HG02973 (cell line): ENCODE results near the gene TTN.
"Not testable (repeated sequence)": the region's sequence is repeated elsewhere in the genome, so short reads cannot be mapped to it uniquely, and the experiment has no call there.

Experiments used
- ATAC-seq: cut with Tn5 transposase; IDR thresholded peaks from one replicate; pipeline ENCODE4 v1.9.1; 2021; ENCODE audit warnings: moderate library complexity; ENCODE audit not compliant: unreplicated experiment

The TTN gene

DNA sequence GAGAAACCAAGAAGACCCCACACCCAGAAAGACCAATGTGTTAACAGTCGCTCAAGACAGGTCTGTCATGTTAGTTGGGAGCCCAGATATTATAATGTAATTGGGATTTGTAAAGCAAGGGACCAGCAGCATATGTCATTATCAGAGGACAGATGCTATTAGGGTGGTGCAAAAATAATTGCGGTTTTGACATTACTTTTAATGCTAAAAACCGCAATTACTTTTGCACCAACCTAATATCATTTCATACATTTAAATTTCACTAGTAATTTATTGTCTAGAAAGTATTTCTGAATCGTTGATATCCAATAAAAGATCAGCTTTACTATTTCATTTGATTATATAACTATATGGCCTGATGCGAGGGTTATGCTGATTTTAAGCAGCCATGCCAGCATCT lies 131.2 kb downstream of the TTN start:
- ATAC-seq = no peak

GRCh38 chr2:178674122-178674521 lies 133.1 kb downstream of the TTN start:
- ATAC-seq = no peak

- ATAC-seq = no peak
These were observed 140.8 kb downstream of the TTN start for GRCh38 chr2:178666458-178666857.

- ATAC-seq = not testable (repeated sequence)
These were observed 148.7 kb downstream of the TTN start for GRCh38 chr2:178658480-178658879.

GRCh38 chr2:178650554-178650953 lies 156.7 kb downstream of the TTN start:
- no peak for ATAC-seq

DNA sequence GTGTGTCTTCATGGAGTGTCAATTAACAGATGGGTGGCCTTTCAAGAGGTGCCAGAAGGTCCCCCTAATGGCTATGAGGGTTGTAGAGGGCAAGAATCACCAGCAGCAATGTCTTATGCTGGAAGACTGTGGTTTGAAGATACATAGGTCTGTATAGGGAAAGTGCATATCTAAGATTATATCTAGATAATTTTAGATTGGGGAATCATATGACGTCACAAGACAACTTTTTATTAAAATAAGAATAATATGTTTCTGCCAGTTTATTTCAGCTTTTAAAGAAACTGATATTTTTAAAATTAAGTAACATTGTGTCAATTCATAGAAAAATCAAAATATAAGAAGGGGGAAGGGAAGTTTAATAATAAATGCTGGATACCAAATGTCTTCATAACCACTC lies 162.3 kb downstream of the TTN start:
- ATAC-seq = no peak

- no peak for ATAC-seq
These were observed 165.7 kb downstream of the TTN start for GRCh38 chr2:178641498-178641897.

GRCh38 chr2:178635897-178636296 lies 171.3 kb downstream of the TTN start:
- ATAC-seq = no peak

DNA sequence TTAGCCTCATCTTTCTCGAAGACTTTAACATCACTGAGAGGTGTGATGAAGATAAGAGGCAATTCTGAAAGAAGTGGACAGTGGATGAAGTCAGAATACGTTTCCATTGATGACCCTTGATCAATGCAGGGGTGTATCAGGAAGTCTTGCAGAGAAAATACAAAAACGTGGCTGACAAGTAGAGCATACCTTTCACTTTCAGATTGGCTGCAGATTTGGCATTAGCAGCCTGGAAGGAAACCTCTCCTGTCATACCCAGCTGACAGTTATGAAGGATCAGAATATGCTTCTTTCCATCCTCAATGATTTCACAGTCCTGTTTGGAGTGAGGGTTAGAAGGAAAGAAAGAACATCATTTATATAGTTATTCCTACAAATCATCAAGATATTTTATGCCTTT lies 174.5 kb downstream of the TTN start:
- ATAC-seq = no peak

DNA sequence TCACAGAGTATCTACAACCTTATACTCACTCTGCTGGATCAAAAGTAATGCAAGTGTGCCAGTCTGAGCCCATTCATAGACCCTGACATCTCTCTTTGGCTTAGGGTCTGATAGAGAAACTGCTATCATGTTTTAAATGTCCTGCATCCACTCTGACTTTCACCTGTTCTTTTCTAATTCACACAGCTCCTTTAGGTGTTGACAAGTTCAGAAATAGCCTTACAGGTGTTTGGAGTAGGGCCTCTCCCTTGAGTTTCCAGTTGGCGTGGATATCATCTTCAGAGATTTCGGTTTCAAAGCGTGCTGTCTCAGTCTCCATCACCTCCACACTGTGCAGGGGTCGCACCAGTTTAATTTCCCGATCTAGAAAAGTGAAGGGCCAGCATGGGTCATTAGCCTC lies 176.6 kb downstream of the TTN start:
- no peak for ATAC-seq

DNA sequence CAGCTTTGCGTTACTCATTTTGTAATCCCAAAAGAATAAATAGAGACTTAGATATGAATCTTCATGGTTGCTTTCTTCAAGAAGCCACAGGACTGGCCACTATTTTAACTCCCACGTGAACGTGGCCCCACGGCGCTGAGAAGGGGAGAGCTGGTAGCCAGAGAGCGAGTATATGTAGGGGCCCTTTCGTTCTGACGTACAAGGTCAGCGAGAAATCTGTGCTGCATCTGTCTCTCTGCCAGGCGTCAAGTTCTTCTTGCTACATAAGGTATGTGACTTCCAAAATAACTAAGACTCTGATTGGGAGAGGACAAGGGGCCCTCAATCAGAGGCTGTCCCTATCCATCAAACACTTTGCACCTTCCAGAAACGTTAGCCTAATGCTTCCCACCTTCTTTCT lies 177.8 kb downstream of the TTN start:
- no peak for ATAC-seq

GRCh38 chr2:178628605-178629004 lies 178.6 kb downstream of the TTN start:
- no peak for ATAC-seq

- no peak for ATAC-seq
These were observed 179.8 kb downstream of the TTN start for GRCh38 chr2:178627401-178627800.

DNA sequence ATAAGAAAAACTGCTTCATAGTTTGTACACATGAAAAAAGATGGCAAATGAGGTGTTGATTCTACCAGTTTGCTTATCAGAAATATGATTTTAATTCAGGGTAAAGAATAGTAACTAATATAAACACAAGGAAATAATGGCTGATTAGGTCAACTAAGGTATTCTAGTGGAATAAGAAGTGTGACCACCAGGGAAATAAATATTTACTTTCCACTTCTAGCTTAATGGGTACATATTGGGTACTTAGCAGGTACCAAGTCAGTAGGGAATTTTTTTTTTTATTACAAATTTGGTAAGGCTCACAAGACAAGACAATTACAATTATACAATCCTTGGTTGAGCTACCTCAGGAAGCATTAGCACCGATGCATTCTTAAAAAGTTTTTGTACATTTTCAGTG lies 191.3 kb downstream of the TTN start:
- no peak for ATAC-seq

DNA sequence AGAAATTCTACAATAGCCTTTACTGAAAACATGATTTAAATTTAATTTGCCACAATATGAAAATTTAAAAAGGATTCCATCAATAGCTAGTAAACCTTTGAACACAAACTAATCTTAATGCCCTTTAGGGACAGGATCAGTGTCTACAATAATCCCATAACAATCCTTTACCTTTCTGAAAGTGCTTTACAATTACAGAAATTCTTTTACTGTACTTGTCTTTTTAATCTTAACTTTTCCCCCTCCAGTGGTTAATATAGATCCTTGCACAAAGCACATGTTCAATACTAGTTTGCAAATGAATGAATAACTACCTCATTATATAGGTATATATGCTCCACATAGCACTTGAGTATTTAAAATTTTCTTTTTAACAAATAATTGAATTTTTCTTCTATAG lies 204.3 kb downstream of the TTN start:
- ATAC-seq = no peak

GRCh38 chr2:178592655-178593054 lies 214.6 kb downstream of the TTN start:
- ATAC-seq = no peak

DNA sequence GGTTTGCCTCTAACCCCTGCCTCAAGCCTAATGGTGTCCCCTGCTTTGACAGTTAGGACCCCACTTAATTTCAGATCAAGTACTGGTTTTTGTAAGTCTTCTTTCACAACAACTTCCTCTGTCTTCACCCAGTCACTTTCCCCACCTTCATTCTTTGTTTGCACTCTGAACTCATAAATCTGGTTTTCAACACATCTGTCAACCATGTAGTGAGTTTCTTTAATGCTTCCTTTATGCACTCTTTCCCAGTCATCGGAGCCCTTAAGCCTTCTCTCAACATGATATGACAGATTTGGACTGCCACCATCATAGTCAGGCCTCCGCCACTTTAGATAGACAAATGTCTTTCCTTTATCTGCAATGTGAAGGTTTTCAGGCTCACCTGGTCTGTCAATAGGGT lies 217.9 kb downstream of the TTN start:
- no peak for ATAC-seq

- no peak for ATAC-seq
These were observed 222.6 kb downstream of the TTN start for GRCh38 chr2:178584666-178585065.

GRCh38 chr2:178579006-178579405 lies 228.2 kb downstream of the TTN start:
- no peak for ATAC-seq

- ATAC-seq = no peak
These were observed 232.4 kb downstream of the TTN start for GRCh38 chr2:178574789-178575188.

GRCh38 chr2:178568227-178568626 lies 239.0 kb downstream of the TTN start:
- no peak for ATAC-seq

DNA sequence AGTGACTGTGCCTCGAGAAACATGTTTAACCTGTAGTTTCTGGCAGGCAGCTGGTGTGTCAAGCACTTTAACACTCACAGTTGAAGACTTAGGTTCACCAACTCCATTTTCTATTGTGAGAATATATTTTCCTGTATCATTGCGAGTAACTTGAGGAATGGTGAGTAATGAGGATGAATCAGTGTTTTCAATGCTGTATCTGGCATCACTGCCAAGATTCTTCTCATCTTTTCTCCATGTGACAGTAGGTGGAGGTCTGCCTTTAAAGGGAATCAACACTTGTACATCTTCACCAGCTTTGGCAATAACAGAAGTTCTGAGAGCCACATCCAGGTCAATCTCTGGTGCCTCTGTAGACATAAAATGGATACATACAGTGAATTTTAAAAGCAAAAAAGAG lies 254.2 kb downstream of the TTN start:
- no peak for ATAC-seq

- ATAC-seq = peak; percentile 53
These were observed 256.9 kb downstream of the TTN start for GRCh38 chr2:178550352-178550751.

DNA sequence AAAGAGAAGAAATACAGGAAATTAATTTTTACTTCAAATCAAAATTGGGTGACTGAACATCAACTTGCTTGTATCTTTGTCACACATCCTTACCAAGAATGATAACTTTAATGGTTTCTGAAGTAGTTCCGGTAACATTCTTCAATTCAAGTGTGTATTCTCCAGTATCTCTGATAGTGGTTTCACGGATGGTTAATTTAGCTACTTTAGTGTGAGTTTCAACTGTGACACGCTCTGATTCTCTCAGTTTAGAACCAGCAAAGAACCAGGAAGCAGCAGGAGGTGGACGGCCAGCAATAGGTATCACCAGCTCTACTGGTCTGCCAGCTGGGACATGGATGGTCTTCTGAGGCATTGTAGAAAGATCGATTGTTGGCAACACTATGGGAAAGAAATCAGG lies 264.7 kb downstream of the TTN start:
- no peak for ATAC-seq
